ENCODE results near the gene ECT2L. TPM values are rescaled to one million over a fixed set of nuclear protein-coding genes. Genes with fewer than 3 reads are reported as not detected.

Gene ECT2L
- total and polyA plus RNA-seq, 2 of the 13 experiments (the other 11 are each of a cell fraction or from before 2014, with no cell fraction given): 0.12 TPM; not detected in 1

- TF ChIP-seq, protein P1, sequence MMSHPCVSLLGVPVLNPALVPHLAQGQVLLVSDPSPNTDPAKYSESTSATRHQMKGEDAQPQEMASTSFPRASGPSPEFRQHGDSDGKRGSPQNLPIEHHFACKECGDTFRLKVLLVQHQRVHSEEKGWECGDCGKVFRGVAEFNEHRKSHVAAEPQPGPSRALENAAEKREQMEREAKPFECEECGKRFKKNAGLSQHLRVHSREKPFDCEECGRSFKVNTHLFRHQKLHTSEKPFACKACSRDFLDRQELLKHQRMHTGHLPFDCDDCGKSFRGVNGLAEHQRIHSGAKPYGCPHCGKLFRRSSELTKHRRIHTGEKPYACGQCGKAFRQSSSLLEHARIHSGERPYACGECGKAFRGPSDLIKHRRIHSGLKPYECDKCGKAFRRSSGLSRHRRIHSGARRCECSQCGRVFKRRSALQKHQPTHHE (CRISPR knock-in tag; IDR thresholded peaks at IDR 0.05; ENCODE audit: borderline replicate concordance): no peak
- no peak for TF ChIP-seq SETDB1 (CRISPR knock-in tag; IDR thresholded peaks at IDR 0.05; ENCODE audit: borderline replicate concordance)
- TF ChIP-seq CBFB (CRISPR knock-in tag; IDR thresholded peaks at IDR 0.05): no peak
- no peak for TF ChIP-seq SNAPC2 (CRISPR knock-in tag; IDR thresholded peaks at IDR 0.05)
- no peak for TF ChIP-seq ZNF235 (CRISPR knock-in tag; IDR thresholded peaks at IDR 0.05; ENCODE audit: borderline replicate concordance)
- no peak for TF ChIP-seq PAX8 (CRISPR knock-in tag; IDR thresholded peaks at IDR 0.05; ENCODE audit: borderline replicate concordance)
- TF ChIP-seq, protein P2, sequence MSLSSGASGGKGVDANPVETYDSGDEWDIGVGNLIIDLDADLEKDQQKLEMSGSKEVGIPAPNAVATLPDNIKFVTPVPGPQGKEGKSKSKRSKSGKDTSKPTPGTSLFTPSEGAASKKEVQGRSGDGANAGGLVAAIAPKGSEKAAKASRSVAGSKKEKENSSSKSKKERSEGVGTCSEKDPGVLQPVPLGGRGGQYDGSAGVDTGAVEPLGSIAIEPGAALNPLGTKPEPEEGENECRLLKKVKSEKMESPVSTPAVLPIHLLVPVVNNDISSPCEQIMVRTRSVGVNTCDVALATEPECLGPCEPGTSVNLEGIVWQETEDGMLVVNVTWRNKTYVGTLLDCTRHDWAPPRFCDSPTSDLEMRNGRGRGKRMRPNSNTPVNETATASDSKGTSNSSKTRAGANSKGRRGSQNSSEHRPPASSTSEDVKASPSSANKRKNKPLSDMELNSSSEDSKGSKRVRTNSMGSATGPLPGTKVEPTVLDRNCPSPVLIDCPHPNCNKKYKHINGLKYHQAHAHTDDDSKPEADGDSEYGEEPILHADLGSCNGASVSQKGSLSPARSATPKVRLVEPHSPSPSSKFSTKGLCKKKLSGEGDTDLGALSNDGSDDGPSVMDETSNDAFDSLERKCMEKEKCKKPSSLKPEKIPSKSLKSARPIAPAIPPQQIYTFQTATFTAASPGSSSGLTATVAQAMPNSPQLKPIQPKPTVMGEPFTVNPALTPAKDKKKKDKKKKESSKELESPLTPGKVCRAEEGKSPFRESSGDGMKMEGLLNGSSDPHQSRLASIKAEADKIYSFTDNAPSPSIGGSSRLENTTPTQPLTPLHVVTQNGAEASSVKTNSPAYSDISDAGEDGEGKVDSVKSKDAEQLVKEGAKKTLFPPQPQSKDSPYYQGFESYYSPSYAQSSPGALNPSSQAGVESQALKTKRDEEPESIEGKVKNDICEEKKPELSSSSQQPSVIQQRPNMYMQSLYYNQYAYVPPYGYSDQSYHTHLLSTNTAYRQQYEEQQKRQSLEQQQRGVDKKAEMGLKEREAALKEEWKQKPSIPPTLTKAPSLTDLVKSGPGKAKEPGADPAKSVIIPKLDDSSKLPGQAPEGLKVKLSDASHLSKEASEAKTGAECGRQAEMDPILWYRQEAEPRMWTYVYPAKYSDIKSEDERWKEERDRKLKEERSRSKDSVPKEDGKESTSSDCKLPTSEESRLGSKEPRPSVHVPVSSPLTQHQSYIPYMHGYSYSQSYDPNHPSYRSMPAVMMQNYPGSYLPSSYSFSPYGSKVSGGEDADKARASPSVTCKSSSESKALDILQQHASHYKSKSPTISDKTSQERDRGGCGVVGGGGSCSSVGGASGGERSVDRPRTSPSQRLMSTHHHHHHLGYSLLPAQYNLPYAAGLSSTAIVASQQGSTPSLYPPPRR (CRISPR knock-in tag; IDR thresholded peaks at IDR 0.05; ENCODE audit: borderline replicate concordance): no peak
- TF ChIP-seq SIN3A (IDR thresholded peaks at IDR 0.05; ENCODE audit: borderline replicate concordance, low read depth, low read length): no peak
- no peak for TF ChIP-seq KLF16 (CRISPR knock-in tag; IDR thresholded peaks at IDR 0.05)
- no peak for TF ChIP-seq SRF (IDR thresholded peaks at IDR 0.05; ENCODE audit: low read depth, low read length)
These were observed 7.4 kb downstream of the ECT2L start (continued) for GRCh38 chr6:138803331-138803730.
